SJCRH30 (cell line): ENCODE data around the gene COL5A1. TPM values are rescaled to one million over a fixed set of nuclear protein-coding genes. Genes with fewer than 3 reads are reported as not detected.
A peak's percentile ranks its signal among the peaks of the same experiment; 100 is the strongest.

Experiments used
- DNase-seq, 2 experiments: peaks; one replicate each; pipeline ENCODE4 v3.0.0-alpha.2; 2015 to 2020
- H3K27ac ChIP-seq: fragments of 250-450 bp; sonication (Bioruptor Pico); 2 replicates; pipeline ENCODE4 v1.5.1; 2020; ENCODE audit warnings: mild to moderate bottlenecking, moderate library complexity
- H3K27me3 ChIP-seq: fragments of 250-450 bp; sonication (Bioruptor Pico); 2 replicates; pipeline ENCODE4 v1.5.1; 2020; ENCODE audit warnings: mild to moderate bottlenecking, moderate library complexity
- H3K36me3 ChIP-seq: fragments of 250-450 bp; sonication (Bioruptor Pico); 2 replicates; pipeline ENCODE4 v1.5.1; 2020; ENCODE audit warnings: mild to moderate bottlenecking, moderate library complexity
- H3K4me1 ChIP-seq: fragments of 250-450 bp; sonication (Bioruptor Pico); 2 replicates; pipeline ENCODE4 v1.5.1; 2020; ENCODE audit warnings: mild to moderate bottlenecking, moderate library complexity
- H3K4me3 ChIP-seq: fragments of 250-450 bp; sonication (Bioruptor Pico); 2 replicates; pipeline ENCODE4 v1.5.1; 2020; ENCODE audit warnings: mild to moderate bottlenecking, moderate library complexity
- H3K9me3 ChIP-seq: fragments of 250-450 bp; sonication (Bioruptor Pico); replicated peaks from 2 replicates; pipeline ENCODE4 v1.5.1; 2020; ENCODE audit warnings: mild to moderate bottlenecking, moderate library complexity
- total RNA-seq: library from RNA; depleted of rRNA; stranded (reverse); fragments of >200 nt; shearing (Covaris generic); gene quantifications from 2 replicates; pipeline ENCODE4 v1.2.3, GENCODE V29; 2014

COL5A1 gene
- total RNA-seq, 1 experiment from 2014 or later, result 32.1 TPM

- Histone ChIP-seq H3K36me3 (no peaks in the 10 kb centered on the region), H3K4me3 (no peak overlapping the region), H3K4me1 (no peaks in the 10 kb centered on the region), H3K27me3 (no peaks in the 10 kb centered on the region), H3K27ac (no peak overlapping the region), H3K9me3 (no peaks in the 10 kb centered on the region)
- no peak for DNase-seq
These were observed 198.0 kb downstream of the COL5A1 start for GRCh38 chr9:134839455-134840125.

GRCh38 chr9:134840511-134840910, 198.9 kb downstream of the COL5A1 start:
- H3K27ac ChIP-seq, result no peak overlapping the region
- H3K4me1 ChIP-seq, result no peaks in the 10 kb centered on the region
- no peaks in the 10 kb centered on the region for H3K9me3 ChIP-seq
- H3K4me3 ChIP-seq, result no peak overlapping the region
- no peaks in the 10 kb centered on the region for H3K27me3 ChIP-seq
- no peaks in the 10 kb centered on the region for H3K36me3 ChIP-seq
- no peak for DNase-seq

DNA sequence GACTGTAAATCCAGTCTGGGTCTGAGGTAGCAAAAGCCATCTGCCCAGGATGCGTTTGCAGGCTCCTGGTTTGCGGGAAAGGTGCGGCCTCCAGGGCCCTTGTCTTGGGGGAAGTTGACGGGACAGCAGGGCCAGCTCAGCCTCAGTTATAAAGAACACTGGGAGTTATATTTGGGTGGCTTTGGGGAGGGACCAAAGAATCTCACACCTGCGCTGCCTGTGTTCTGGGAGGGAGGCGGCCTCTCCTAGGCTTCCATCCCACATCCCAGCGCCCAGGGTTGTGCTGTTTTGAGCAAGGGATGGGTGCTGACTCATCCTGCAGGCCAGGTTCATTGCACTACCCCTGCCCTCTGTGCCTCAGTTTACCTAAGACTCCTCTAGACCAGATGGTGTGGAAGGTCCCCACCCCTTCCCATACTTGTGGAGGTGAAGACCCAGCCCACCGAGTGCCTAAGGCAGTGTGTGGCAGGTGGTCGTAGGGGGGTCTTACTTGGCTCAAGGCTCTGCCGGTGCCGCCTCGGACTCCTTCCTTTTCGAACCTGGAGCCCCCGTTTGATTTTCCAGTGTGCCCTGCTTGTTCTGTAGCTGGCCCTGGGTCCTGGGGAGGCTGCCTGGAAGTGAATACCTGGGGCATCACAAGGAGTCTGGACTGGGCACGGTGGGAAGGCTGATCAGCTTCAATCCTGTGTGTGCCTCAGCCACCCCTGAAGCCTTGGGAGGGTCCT, 199.7 kb downstream of the COL5A1 start:
- DNase-seq, result no peak
- no peaks in the 10 kb centered on the region for H3K4me1 ChIP-seq

GRCh38 chr9:134842321-134842720, 200.7 kb downstream of the COL5A1 start:
- H3K36me3 ChIP-seq, result no peaks in the 10 kb centered on the region
- no peak for DNase-seq

More for the DNA sequence above, 199.7 kb downstream of the COL5A1 start:
- Histone ChIP-seq H3K9me3 (no peaks in the 10 kb centered on the region), H3K27me3 (no peaks in the 10 kb centered on the region), H3K36me3 (no peaks in the 10 kb centered on the region), H3K4me3 (no peak overlapping the region), H3K27ac (no peak overlapping the region)

DNA sequence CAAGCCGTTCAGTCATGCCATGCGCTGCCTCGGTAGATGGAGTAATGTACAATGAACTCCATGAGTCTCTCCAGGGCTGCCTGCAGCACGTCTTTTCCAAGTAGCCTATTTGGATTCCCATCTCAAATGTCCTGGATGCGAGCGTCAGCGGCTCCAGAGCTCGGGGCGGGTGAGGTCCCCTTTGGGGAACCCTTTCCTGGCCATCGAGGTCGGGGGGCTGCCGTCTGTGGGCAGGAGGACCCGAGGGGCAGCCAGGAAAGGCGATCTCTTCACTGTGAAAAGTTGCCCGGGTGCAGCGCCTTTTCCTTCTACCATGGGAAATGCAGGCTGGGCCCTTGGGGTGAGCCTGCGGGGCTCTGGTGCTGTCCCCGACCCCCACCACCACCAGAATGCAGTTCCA, 202.1 kb downstream of the COL5A1 start:
- Histone ChIP-seq H3K4me1 (no peaks in the 10 kb centered on the region), H3K9me3 (no peaks in the 10 kb centered on the region), H3K27ac (no peak overlapping the region), H3K27me3 (no peaks in the 10 kb centered on the region), H3K36me3 (no peaks in the 10 kb centered on the region), H3K4me3 (no peak overlapping the region)
- DNase-seq, result no peak

More at GRCh38 chr9:134842321-134842720, 200.7 kb downstream of the COL5A1 start:
- H3K4me3 ChIP-seq, result no peak overlapping the region
- H3K4me1 ChIP-seq, result no peaks in the 10 kb centered on the region
- H3K27ac ChIP-seq, result no peak overlapping the region
- no peaks in the 10 kb centered on the region for H3K27me3 ChIP-seq
- H3K9me3 ChIP-seq, result no peaks in the 10 kb centered on the region

DNA sequence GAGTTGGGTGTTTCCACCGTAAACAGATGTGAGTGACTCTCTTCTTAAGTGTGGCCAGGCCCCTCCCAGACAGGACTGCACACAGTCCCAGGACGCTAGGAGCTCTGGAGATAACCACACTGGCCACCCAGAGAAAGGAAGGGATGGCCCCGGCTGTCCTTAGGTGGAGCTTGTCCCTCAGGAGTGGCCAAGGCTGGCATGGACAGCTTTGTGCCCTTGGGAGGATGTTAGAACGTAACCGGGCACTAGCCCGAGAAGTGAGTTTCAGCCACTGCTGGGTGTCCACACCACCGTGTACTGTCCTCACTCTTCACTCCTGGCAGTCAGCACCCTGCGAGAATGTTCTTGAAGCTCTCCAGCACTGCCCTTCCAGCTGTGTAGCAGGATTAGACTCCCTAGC, 203.2 kb downstream of the COL5A1 start:
- no peaks in the 10 kb centered on the region for H3K4me1 ChIP-seq
- H3K27ac ChIP-seq, result no peak overlapping the region
- H3K36me3 ChIP-seq, result no peaks in the 10 kb centered on the region
- no peaks in the 10 kb centered on the region for H3K27me3 ChIP-seq
- H3K4me3 ChIP-seq, result no peak overlapping the region
- no peak for DNase-seq
- no peaks in the 10 kb centered on the region for H3K9me3 ChIP-seq

GRCh38 chr9:134846187-134846586, 204.6 kb downstream of the COL5A1 start:
- Histone ChIP-seq H3K27me3 (no peaks in the 10 kb centered on the region), H3K4me3 (no peak overlapping the region), H3K9me3 (no peaks in the 10 kb centered on the region), H3K36me3 (no peaks in the 10 kb centered on the region), H3K27ac (no peak overlapping the region), H3K4me1 (no peaks in the 10 kb centered on the region)
- no peak for DNase-seq

GRCh38 chr9:134846699-134847098, 205.1 kb downstream of the COL5A1 start:
- no peaks in the 10 kb centered on the region for H3K4me1 ChIP-seq

DNA sequence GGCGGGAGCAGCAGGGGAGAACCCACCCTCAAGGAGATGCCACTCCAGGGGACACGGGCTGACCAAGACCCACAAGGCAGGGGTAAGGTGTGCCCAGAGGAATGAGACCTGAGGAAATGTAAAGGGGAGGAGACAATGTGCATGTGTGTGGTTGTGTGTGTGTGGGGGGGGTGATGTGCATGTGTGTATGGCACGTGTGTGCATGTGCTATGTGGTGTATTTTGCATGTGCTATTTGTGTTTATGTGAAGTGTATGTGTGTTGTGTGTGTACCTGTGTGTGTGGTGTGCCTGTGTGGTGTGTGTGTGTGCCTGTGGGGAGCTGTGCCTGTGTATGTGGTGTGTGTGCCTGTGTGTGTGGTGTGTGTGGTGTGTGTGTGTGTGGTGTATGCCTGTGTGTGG, 205.5 kb downstream of the COL5A1 start:
- H3K9me3 ChIP-seq, result no peaks in the 10 kb centered on the region
- no peaks in the 10 kb centered on the region for H3K36me3 ChIP-seq
- H3K27me3 ChIP-seq, result no peaks in the 10 kb centered on the region
- no peak overlapping the region for H3K27ac ChIP-seq
- DNase-seq, result no peak
- H3K4me3 ChIP-seq, result no peak overlapping the region
- no peaks in the 10 kb centered on the region for H3K4me1 ChIP-seq

More at GRCh38 chr9:134846699-134847098, 205.1 kb downstream of the COL5A1 start:
- H3K4me3 ChIP-seq, result no peak overlapping the region
- no peak overlapping the region for H3K27ac ChIP-seq
- no peaks in the 10 kb centered on the region for H3K36me3 ChIP-seq
- H3K27me3 ChIP-seq, result no peaks in the 10 kb centered on the region
- DNase-seq, result no peak
- no peaks in the 10 kb centered on the region for H3K9me3 ChIP-seq

GRCh38 chr9:134847752-134848432, 206.3 kb downstream of the COL5A1 start:
- DNase-seq, result peak in 1 of 2 experiments; percentile 42

DNA sequence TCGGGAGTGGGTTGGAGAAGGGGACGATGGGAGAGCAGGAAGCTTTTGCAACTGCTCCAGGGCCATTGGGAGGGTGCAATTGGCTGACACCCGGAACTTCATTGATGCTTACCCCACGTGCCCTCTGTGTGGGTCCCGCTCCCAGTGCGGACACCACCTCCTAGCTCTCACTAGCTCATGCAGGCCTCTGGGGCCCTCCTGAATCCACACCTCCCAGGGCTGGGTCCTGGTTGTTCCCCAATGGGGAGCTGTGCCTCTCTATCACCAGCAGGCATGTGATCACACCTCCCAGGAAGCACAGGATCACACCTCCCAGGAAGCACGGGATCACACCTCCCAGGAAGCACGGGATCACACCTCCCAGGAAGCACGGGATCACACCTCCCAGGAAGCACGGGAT, 206.9 kb downstream of the COL5A1 start:
- Histone ChIP-seq H3K4me3 (no peak overlapping the region), H3K9me3 (no peaks in the 10 kb centered on the region), H3K27me3 (no peaks in the 10 kb centered on the region), H3K36me3 (no peaks in the 10 kb centered on the region), H3K4me1 (no peaks in the 10 kb centered on the region), H3K27ac (no peak overlapping the region)
- no peak for DNase-seq

More at GRCh38 chr9:134847752-134848432, 206.3 kb downstream of the COL5A1 start:
- Histone ChIP-seq H3K27ac (no peak overlapping the region), H3K4me1 (no peaks in the 10 kb centered on the region), H3K36me3 (no peaks in the 10 kb centered on the region), H3K27me3 (no peaks in the 10 kb centered on the region), H3K9me3 (no peaks in the 10 kb centered on the region), H3K4me3 (no peak overlapping the region)

GRCh38 chr9:134850611-134851010, 209.0 kb downstream of the COL5A1 start:
- Histone ChIP-seq H3K4me3 (no peak overlapping the region), H3K27me3 (peaks cover 9% of the 10 kb centered on the region)
- no peak for DNase-seq

GRCh38 chr9:134851020-134851419, 209.4 kb downstream of the COL5A1 start:
- no peak overlapping the region for H3K4me3 ChIP-seq
- H3K27ac ChIP-seq, result no peak overlapping the region
- no peaks in the 10 kb centered on the region for H3K4me1 ChIP-seq
- H3K36me3 ChIP-seq, result no peaks in the 10 kb centered on the region
- no peaks in the 10 kb centered on the region for H3K9me3 ChIP-seq
- peaks cover 13% of the 10 kb centered on the region for H3K27me3 ChIP-seq
- DNase-seq, result no peak

More at GRCh38 chr9:134850611-134851010, 209.0 kb downstream of the COL5A1 start:
- H3K9me3 ChIP-seq, result no peaks in the 10 kb centered on the region
- H3K36me3 ChIP-seq, result no peaks in the 10 kb centered on the region
- H3K4me1 ChIP-seq, result no peaks in the 10 kb centered on the region
- no peak overlapping the region for H3K27ac ChIP-seq

DNA sequence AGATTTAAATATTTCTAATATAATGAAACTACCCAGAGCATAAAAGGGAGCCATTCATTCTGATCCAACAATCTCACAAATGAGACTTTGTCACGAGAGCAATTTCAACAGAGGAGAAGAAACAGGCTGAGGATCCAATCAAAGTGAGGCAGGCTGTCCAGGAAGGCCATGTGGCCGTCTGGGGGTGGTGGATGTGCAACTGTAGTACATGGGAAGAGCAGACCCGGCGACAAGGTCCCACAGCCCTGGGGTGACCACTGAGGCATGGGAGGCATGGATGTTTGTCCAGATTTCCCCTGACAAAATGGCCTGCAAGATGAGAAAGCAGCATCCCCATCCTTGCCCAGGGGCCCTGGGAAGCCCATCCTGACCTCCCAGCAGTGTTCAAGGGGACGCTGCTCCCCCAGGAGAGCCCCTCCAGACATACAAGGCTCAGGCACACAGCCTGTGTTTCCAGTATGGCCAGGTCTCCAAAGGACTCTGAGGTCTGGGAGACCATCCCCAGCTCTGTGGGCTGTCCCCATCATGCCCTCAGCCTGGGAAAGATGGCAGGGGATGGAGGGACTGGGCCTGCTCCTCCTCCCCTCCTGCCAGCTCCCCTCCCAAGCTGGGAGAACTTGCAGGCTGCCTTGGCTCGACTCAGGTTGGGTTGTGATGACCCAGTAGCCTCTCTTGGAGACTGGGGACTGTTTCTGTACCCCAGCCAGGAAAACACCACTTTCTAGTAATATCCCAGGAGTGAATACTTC, 211.5 kb downstream of the COL5A1 start:
- Histone ChIP-seq H3K27me3 (peaks cover 13% of the 10 kb centered on the region), H3K9me3 (no peaks in the 10 kb centered on the region), H3K4me3 (no peak overlapping the region), H3K27ac (no peak overlapping the region), H3K4me1 (no peaks in the 10 kb centered on the region), H3K36me3 (no peaks in the 10 kb centered on the region)
- DNase-seq, result no peak
